NCI-H1694 (cell line): ENCODE measurements around the gene NUSAP1.
A peak's percentile ranks its signal among the peaks of the same experiment; 100 is the strongest.
"Not testable (repeated sequence)": the region's sequence is repeated elsewhere in the genome, so short reads cannot be mapped to it uniquely, and the experiment has no call there.

ENCODE experiments used
- DNase-seq: peaks from one replicate; lab custom pipeline; 2025; lab: John Stamatoyannopoulos, UW

Gene NUSAP1

GRCh38 chr15:41411441-41411840 lies 78.8 kb downstream of the NUSAP1 start:
- no peak for DNase-seq

- DNase-seq: no peak
Measured at GRCh38 chr15:41416128-41416741, 83.6 kb downstream of the NUSAP1 start.

GRCh38 chr15:41416742-41417417 lies 84.2 kb downstream of the NUSAP1 start, which contains the start of gene RTF1:
TSS of gene RTF1 (plus strand) at chr15:41417095. CDS start at chr15:41417116, 21 bp downstream.
- peak; percentile 68 for DNase-seq

- no peak for DNase-seq
Measured at GRCh38 chr15:41417418-41418195, 84.9 kb downstream of the NUSAP1 start.

- no peak for DNase-seq
Measured at GRCh38 chr15:41423979-41424659, 91.4 kb downstream of the NUSAP1 start.

GRCh38 chr15:41424809-41425208 lies 92.1 kb downstream of the NUSAP1 start:
- no peak for DNase-seq

GRCh38 chr15:41425907-41426306 lies 93.2 kb downstream of the NUSAP1 start:
- DNase-seq: not testable (repeated sequence)

GRCh38 chr15:41429003-41429890 lies 96.6 kb downstream of the NUSAP1 start:
- DNase-seq: no peak
